GM20431 (cell line): ENCODE data around the gene TTLL9.

ENCODE experiments used
- in situ Hi-C: fragments of 300-500 bp; cut with MseI, MboI; formaldehyde crosslinking; loops from one replicate; pipeline ENCODE4 v1.15.0; 2020; ENCODE audit warnings: low sequenced_read_pairs; ENCODE audit not compliant: unreplicated experiment

Gene TTLL9

GRCh38 chr20:31934968-31935764 is 64.7 kb downstream of the TTLL9 start:
- in situ Hi-C loops: no loop called here

- in situ Hi-C loops: no loop called here
These were observed 66.0 kb downstream of the TTLL9 start for GRCh38 chr20:31936420-31936819.

- in situ Hi-C loops: no loop called here
These were observed 67.4 kb downstream of the TTLL9 start for GRCh38 chr20:31937820-31938219.

GRCh38 chr20:31939661-31940060 is 69.2 kb downstream of the TTLL9 start:
- in situ Hi-C loops: no loop called here

GRCh38 chr20:31943052-31943471 is 72.6 kb downstream of the TTLL9 start:
- in situ Hi-C loops: no loop called here

GRCh38 chr20:31945319-31945718 is 74.9 kb downstream of the TTLL9 start:
- in situ Hi-C loops: no loop called here

GRCh38 chr20:31945785-31946184 is 75.4 kb downstream of the TTLL9 start:
- in situ Hi-C loops: no loop called here

GRCh38 chr20:31948008-31948407 is 77.6 kb downstream of the TTLL9 start:
- in situ Hi-C loops: no loop called here

- in situ Hi-C loops: no loop called here
These were observed 79.6 kb downstream of the TTLL9 start for GRCh38 chr20:31949877-31950646.

GRCh38 chr20:31951203-31951529 is 80.7 kb downstream of the TTLL9 start:
- in situ Hi-C loops: no loop called here

- in situ Hi-C loops: no loop called here
These were observed 81.4 kb downstream of the TTLL9 start, which contains the start of gene PDRG1 for GRCh38 chr20:31951530-31952453. Gene PDRG1, minus strand, starts transcription at chr20:31952046. Its CDS starts 85 bp downstream, at chr20:31951961.

GRCh38 chr20:31953556-31954148 is 83.2 kb downstream of the TTLL9 start:
- in situ Hi-C loops: no loop called here

GRCh38 chr20:31954500-31954899 is 84.1 kb downstream of the TTLL9 start:
- in situ Hi-C loops: no loop called here

- in situ Hi-C loops: no loop called here
These were observed 86.4 kb downstream of the TTLL9 start for GRCh38 chr20:31956556-31957526.

GRCh38 chr20:31962761-31963160 is 92.3 kb downstream of the TTLL9 start:
- in situ Hi-C loops: no loop called here

- in situ Hi-C loops: no loop called here
These were observed 93.5 kb downstream of the TTLL9 start for GRCh38 chr20:31963889-31964288.

- in situ Hi-C loops: no loop called here
These were observed 96.7 kb downstream of the TTLL9 start for GRCh38 chr20:31966991-31967655.

- in situ Hi-C loops: no loop called here
These were observed 97.4 kb downstream of the TTLL9 start, which contains the start of gene XKR7 for GRCh38 chr20:31967830-31968249. Gene XKR7, plus strand, starts transcription at chr20:31968151. Its CDS starts 25 bp downstream, at chr20:31968176.
